GM23338 (cell line): Measurements from ENCODE around the gene GLIS2. TPM values are rescaled to one million over a fixed set of nuclear protein-coding genes. Genes with fewer than 3 reads are reported as not detected.
A peak's percentile ranks its signal among the peaks of the same experiment; 100 is the strongest.

Source experiments
- ATAC-seq: fragments of 200-7000 bp; cut with Tn5 transposase; 3 replicates; pipeline ENCODE4 v1.9.1; 2020
- DNase-seq: peaks from one replicate; pipeline ENCODE4 v3.0.0-alpha.2; 2015; ENCODE audit warnings: low spot score
- H2AFZ ChIP-seq: fragments of 200-600 bp; sonication (generic); 2 replicates; pipeline ENCODE4 v1.8.0; 2016; ENCODE audit warnings: antibody characterized with exemption, mild to moderate bottlenecking, moderate library complexity
- H3F3A ChIP-seq: fragments of 200-600 bp; sonication (generic); replicated peaks from 2 replicates; pipeline ENCODE4 v1.8.0; 2017; ENCODE audit warnings: antibody characterized with exemption, mixed run types, low read depth
- H3K27ac ChIP-seq: fragments of 200-600 bp; sonication (generic); 2 replicates; pipeline ENCODE4 v1.6.1; 2016; ENCODE audit warnings: low read depth
- H3K27me3 ChIP-seq: fragments of 200-600 bp; sonication (generic); 2 replicates; pipeline ENCODE4 v1.8.0; 2016; ENCODE audit warnings: mild to moderate bottlenecking, mixed run types, moderate library complexity; ENCODE audit not compliant: insufficient read depth
- H3K36me3 ChIP-seq: fragments of 200-600 bp; sonication (generic); 2 replicates; pipeline ENCODE4 v1.8.0; 2016; ENCODE audit warnings: mild to moderate bottlenecking; ENCODE audit not compliant: insufficient read depth
- H3K4me1 ChIP-seq: fragments of 200-600 bp; sonication (generic); 2 replicates; pipeline ENCODE4 v1.8.0; 2016; ENCODE audit warnings: mild to moderate bottlenecking, moderate library complexity; ENCODE audit not compliant: insufficient read depth
- H3K4me2 ChIP-seq: fragments of 200-600 bp; sonication (generic); 2 replicates; pipeline ENCODE4 v1.7.1; 2017; ENCODE audit warnings: mixed run types
- H3K4me3 ChIP-seq: fragments of 200-600 bp; sonication (generic); 2 replicates; pipeline ENCODE4 v1.6.1; 2016; ENCODE audit warnings: mixed run types
- H3K79me2 ChIP-seq: fragments of 200-600 bp; sonication (generic); replicated peaks from 2 replicates; pipeline ENCODE4 v1.8.0; 2017; ENCODE audit warnings: mild to moderate bottlenecking; ENCODE audit not compliant: insufficient read depth
- H3K9me2 ChIP-seq: fragments of 200-600 bp; sonication (generic); 2 replicates; pipeline ENCODE4 v1.8.0; 2017; ENCODE audit not compliant: insufficient read depth
- H4K20me1 ChIP-seq: fragments of 200-600 bp; sonication (generic); replicated peaks from 2 replicates; pipeline ENCODE4 v1.8.0; 2017; ENCODE audit warnings: mild to moderate bottlenecking; ENCODE audit not compliant: insufficient read depth
- H3K27ac Mint-ChIP-seq: 2 replicates; pipeline ENCODE4 v1.8.0; 2020; ENCODE audit warnings: inconsistent platforms, mild to moderate bottlenecking, moderate library complexity, mixed read lengths
- H3K27me3 Mint-ChIP-seq: 3 replicates; pipeline ENCODE4 v1.8.0; 2022; ENCODE audit warnings: low read depth, mild to moderate bottlenecking, moderate library complexity, mixed read lengths, inconsistent platforms; ENCODE audit not compliant: insufficient read depth, poor library complexity
- H3K36me3 Mint-ChIP-seq: 3 replicates; pipeline ENCODE4 v1.8.0; 2021; ENCODE audit warnings: low read depth, mild to moderate bottlenecking, inconsistent platforms, moderate library complexity, mixed read lengths
- H3K4me1 Mint-ChIP-seq: 3 replicates; pipeline ENCODE4 v1.8.0; 2020; ENCODE audit warnings: mild to moderate bottlenecking, inconsistent platforms, mixed read lengths
- H3K4me3 Mint-ChIP-seq: 3 replicates; pipeline ENCODE4 v1.8.0; 2021; ENCODE audit warnings: moderate library complexity, mild to moderate bottlenecking, inconsistent platforms, mixed read lengths
- H3K9me3 Mint-ChIP-seq: 3 replicates; pipeline ENCODE4 v1.8.0; 2020; ENCODE audit warnings: moderate library complexity, mild to moderate bottlenecking, inconsistent platforms, mixed read lengths
- CREB1 ChIP-seq: fragments of 250-450 bp; sonication (Bioruptor Pico); IDR thresholded peaks from 2 replicates; pipeline ENCODE4 v1.5.0; 2020; ENCODE audit warnings: low read depth, mild to moderate bottlenecking, moderate library complexity
- EZH2 ChIP-seq: fragments of 200-600 bp; sonication (generic); IDR thresholded peaks from one replicate; pipeline ENCODE4 v1.8.0; 2017; ENCODE audit warnings: antibody characterized with exemption, mild to moderate bottlenecking, low read depth; ENCODE audit not compliant: unreplicated experiment
- EZH2phosphoT487 ChIP-seq: fragments of 200-600 bp; sonication (generic); IDR thresholded peaks from one replicate; pipeline ENCODE4 v1.8.1; 2018; ENCODE audit warnings: antibody characterized with exemption; ENCODE audit not compliant: unreplicated experiment
- JUNB ChIP-seq: IDR thresholded peaks from one replicate; pipeline ENCODE4 v1.6.1; 2016; ENCODE audit warnings: antibody characterized with exemption; ENCODE audit not compliant: unreplicated experiment
- NANOG ChIP-seq: IDR thresholded peaks from 2 replicates; pipeline ENCODE4 v1.6.1; 2016; ENCODE audit warnings: antibody characterized with exemption, borderline replicate concordance
- POLR2AphosphoS5 ChIP-seq: IDR thresholded peaks from 2 replicates; pipeline ENCODE4 v1.6.1; 2016; ENCODE audit warnings: antibody characterized with exemption, low read depth
- STAT1 ChIP-seq: IDR thresholded peaks from one replicate; pipeline ENCODE4 v1.6.1; 2016; ENCODE audit warnings: antibody characterized with exemption; ENCODE audit not compliant: unreplicated experiment
- ZNF114 ChIP-seq: fragments of 250-450 bp; sonication (Bioruptor Pico); IDR thresholded peaks from 2 replicates; pipeline ENCODE4 v1.5.0; 2020; ENCODE audit warnings: mild to moderate bottlenecking, moderate library complexity
- ZNF331 ChIP-seq: fragments of 250-450 bp; sonication (Bioruptor Pico); IDR thresholded peaks from 2 replicates; pipeline ENCODE4 v1.5.0; 2020; ENCODE audit warnings: low read depth, mild to moderate bottlenecking, moderate library complexity
- polyA plus RNA-seq: library from polyadenylated mRNA; unstranded; fragments of >200 nt; fragmentation: Nextera tagmentation; extraction: Ambion mirVana; gene quantifications from 2 replicates; pipeline ENCODE4 v1.2.1, GENCODE V29; 2016
- total RNA-seq: library from RNA; depleted of rRNA; stranded (reverse); fragments of >200 nt; shearing (Covaris generic); gene quantifications from 2 replicates; pipeline ENCODE4 v1.2.3, GENCODE V29; 2014
- TF ChIP-seq, protein P1 (sequence below): IDR thresholded peaks from 2 replicates; pipeline ENCODE4 v1.6.1; 2016; ENCODE audit warnings: antibody characterized with exemption
- TF ChIP-seq, protein P2 (sequence below), 2 experiments: fragments of 200-600 bp in 1 of 2; sonication (generic) in 1 of 2; conservative IDR thresholded peaks; 2 replicates each; pipeline versions ENCODE4 v1.5.1 to v1.6.1; 2016 to 2017; ENCODE audit warnings: antibody characterized with exemption in 2 of 2, low read depth in 2 of 2, mild to moderate bottlenecking in 2 of 2, moderate library complexity in 1 of 2
- TF ChIP-seq, protein P3 (sequence below): IDR thresholded peaks from one replicate; pipeline ENCODE4 v1.6.1; 2018; ENCODE audit warnings: antibody characterized with exemption; ENCODE audit not compliant: unreplicated experiment
- TF ChIP-seq, protein P4 (sequence below): fragments of 250-450 bp; sonication (Bioruptor Pico); IDR thresholded peaks from 2 replicates; pipeline ENCODE4 v1.5.0; 2020; ENCODE audit warnings: mild to moderate bottlenecking, moderate library complexity

Gene GLIS2
- total and polyA plus RNA-seq, 2 experiments from 2014 or later, result 8.2 to 10.2 TPM

DNA sequence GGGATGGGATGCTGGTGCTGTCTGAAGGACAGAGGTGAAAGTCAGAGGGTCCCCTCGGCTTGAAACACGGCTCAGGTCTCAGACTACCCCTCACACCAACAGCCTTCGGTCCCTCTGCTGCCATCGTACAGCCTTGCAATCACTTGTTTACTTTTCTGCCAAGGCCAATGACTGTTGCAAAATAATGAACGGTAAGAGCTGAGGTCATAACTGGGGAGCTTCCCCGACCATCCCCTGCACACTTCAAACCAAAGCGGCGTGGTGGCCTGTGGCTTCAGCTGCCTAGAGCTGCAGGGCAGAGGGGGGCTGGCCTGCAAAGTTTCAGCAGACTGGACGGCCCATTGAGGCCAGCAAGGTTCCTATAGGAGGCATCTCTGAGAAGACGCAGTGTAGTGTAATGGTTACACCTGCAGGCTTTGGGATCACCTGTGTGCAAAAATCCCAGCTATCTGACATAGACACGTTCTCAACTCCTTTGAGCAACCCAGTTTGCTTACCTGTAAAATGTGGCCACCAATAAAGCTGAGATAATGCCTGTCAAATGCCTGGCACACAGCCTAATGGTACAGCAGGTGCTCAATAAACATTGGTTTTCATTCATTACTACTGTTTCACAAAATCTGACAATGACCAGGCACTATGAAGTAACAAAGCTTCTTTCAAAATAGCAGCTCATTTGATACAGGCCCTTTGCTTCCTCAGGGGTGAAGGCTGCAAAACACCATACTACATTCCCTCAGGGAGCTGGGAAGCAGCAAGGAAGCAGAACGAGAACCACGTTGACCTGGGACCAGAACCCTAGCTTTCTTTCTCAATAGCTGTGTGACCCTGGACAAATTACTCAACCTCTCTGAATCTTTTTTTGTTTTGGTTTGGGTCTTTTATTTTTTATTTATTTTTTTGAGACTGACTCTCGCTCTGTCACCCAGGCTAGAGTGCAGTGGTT is 30.2 kb downstream of the GLIS2 start:
- Histone ChIP-seq H4K20me1 (peaks cover 40% of the 10 kb centered on the region), H3F3A (peaks cover 35% of the 10 kb centered on the region), H3K36me3 (no peaks in the 10 kb centered on the region; the same call in 1 of the 2 replicates), H3K79me2 (peaks cover 85% of the 10 kb centered on the region), H3K4me1 (peaks cover 7% of the 10 kb centered on the region), H3K27me3 (no peaks in the 10 kb centered on the region), H3K4me2 (no peak overlapping the region), H3K4me3 (no peak overlapping the region), H2AFZ (no peak overlapping the region), H3K27ac (0 out of 2 replicates have a peak overlapping the region, but pooled peaks have one; percentile 32), H3K9me2 (no peaks in the 10 kb centered on the region)
- TF ChIP-seq, protein P1, sequence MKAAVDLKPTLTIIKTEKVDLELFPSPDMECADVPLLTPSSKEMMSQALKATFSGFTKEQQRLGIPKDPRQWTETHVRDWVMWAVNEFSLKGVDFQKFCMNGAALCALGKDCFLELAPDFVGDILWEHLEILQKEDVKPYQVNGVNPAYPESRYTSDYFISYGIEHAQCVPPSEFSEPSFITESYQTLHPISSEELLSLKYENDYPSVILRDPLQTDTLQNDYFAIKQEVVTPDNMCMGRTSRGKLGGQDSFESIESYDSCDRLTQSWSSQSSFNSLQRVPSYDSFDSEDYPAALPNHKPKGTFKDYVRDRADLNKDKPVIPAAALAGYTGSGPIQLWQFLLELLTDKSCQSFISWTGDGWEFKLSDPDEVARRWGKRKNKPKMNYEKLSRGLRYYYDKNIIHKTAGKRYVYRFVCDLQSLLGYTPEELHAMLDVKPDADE, result no peak
- no peak for TF ChIP-seq NANOG
- TF ChIP-seq, protein P2, sequence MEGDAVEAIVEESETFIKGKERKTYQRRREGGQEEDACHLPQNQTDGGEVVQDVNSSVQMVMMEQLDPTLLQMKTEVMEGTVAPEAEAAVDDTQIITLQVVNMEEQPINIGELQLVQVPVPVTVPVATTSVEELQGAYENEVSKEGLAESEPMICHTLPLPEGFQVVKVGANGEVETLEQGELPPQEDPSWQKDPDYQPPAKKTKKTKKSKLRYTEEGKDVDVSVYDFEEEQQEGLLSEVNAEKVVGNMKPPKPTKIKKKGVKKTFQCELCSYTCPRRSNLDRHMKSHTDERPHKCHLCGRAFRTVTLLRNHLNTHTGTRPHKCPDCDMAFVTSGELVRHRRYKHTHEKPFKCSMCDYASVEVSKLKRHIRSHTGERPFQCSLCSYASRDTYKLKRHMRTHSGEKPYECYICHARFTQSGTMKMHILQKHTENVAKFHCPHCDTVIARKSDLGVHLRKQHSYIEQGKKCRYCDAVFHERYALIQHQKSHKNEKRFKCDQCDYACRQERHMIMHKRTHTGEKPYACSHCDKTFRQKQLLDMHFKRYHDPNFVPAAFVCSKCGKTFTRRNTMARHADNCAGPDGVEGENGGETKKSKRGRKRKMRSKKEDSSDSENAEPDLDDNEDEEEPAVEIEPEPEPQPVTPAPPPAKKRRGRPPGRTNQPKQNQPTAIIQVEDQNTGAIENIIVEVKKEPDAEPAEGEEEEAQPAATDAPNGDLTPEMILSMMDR (conservative IDR thresholded peaks at IDR 0.05; ENCODE audit: low read depth in 2 of 2), result no peak
- TF ChIP-seq, protein P3, sequence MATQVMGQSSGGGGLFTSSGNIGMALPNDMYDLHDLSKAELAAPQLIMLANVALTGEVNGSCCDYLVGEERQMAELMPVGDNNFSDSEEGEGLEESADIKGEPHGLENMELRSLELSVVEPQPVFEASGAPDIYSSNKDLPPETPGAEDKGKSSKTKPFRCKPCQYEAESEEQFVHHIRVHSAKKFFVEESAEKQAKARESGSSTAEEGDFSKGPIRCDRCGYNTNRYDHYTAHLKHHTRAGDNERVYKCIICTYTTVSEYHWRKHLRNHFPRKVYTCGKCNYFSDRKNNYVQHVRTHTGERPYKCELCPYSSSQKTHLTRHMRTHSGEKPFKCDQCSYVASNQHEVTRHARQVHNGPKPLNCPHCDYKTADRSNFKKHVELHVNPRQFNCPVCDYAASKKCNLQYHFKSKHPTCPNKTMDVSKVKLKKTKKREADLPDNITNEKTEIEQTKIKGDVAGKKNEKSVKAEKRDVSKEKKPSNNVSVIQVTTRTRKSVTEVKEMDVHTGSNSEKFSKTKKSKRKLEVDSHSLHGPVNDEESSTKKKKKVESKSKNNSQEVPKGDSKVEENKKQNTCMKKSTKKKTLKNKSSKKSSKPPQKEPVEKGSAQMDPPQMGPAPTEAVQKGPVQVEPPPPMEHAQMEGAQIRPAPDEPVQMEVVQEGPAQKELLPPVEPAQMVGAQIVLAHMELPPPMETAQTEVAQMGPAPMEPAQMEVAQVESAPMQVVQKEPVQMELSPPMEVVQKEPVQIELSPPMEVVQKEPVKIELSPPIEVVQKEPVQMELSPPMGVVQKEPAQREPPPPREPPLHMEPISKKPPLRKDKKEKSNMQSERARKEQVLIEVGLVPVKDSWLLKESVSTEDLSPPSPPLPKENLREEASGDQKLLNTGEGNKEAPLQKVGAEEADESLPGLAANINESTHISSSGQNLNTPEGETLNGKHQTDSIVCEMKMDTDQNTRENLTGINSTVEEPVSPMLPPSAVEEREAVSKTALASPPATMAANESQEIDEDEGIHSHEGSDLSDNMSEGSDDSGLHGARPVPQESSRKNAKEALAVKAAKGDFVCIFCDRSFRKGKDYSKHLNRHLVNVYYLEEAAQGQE, result no peak
- TF ChIP-seq EZH2, result no peak
- TF ChIP-seq ZNF331 (CRISPR knock-in tag), result no peak
- no peak for TF ChIP-seq EZH2phosphoT487
- no peak for TF ChIP-seq JUNB
- TF ChIP-seq CREB1, result no peak
- no peak for TF ChIP-seq POLR2AphosphoS5
- no peak for TF ChIP-seq ZNF114 (CRISPR knock-in tag)
- TF ChIP-seq STAT1, result no peak
- TF ChIP-seq, protein P4, sequence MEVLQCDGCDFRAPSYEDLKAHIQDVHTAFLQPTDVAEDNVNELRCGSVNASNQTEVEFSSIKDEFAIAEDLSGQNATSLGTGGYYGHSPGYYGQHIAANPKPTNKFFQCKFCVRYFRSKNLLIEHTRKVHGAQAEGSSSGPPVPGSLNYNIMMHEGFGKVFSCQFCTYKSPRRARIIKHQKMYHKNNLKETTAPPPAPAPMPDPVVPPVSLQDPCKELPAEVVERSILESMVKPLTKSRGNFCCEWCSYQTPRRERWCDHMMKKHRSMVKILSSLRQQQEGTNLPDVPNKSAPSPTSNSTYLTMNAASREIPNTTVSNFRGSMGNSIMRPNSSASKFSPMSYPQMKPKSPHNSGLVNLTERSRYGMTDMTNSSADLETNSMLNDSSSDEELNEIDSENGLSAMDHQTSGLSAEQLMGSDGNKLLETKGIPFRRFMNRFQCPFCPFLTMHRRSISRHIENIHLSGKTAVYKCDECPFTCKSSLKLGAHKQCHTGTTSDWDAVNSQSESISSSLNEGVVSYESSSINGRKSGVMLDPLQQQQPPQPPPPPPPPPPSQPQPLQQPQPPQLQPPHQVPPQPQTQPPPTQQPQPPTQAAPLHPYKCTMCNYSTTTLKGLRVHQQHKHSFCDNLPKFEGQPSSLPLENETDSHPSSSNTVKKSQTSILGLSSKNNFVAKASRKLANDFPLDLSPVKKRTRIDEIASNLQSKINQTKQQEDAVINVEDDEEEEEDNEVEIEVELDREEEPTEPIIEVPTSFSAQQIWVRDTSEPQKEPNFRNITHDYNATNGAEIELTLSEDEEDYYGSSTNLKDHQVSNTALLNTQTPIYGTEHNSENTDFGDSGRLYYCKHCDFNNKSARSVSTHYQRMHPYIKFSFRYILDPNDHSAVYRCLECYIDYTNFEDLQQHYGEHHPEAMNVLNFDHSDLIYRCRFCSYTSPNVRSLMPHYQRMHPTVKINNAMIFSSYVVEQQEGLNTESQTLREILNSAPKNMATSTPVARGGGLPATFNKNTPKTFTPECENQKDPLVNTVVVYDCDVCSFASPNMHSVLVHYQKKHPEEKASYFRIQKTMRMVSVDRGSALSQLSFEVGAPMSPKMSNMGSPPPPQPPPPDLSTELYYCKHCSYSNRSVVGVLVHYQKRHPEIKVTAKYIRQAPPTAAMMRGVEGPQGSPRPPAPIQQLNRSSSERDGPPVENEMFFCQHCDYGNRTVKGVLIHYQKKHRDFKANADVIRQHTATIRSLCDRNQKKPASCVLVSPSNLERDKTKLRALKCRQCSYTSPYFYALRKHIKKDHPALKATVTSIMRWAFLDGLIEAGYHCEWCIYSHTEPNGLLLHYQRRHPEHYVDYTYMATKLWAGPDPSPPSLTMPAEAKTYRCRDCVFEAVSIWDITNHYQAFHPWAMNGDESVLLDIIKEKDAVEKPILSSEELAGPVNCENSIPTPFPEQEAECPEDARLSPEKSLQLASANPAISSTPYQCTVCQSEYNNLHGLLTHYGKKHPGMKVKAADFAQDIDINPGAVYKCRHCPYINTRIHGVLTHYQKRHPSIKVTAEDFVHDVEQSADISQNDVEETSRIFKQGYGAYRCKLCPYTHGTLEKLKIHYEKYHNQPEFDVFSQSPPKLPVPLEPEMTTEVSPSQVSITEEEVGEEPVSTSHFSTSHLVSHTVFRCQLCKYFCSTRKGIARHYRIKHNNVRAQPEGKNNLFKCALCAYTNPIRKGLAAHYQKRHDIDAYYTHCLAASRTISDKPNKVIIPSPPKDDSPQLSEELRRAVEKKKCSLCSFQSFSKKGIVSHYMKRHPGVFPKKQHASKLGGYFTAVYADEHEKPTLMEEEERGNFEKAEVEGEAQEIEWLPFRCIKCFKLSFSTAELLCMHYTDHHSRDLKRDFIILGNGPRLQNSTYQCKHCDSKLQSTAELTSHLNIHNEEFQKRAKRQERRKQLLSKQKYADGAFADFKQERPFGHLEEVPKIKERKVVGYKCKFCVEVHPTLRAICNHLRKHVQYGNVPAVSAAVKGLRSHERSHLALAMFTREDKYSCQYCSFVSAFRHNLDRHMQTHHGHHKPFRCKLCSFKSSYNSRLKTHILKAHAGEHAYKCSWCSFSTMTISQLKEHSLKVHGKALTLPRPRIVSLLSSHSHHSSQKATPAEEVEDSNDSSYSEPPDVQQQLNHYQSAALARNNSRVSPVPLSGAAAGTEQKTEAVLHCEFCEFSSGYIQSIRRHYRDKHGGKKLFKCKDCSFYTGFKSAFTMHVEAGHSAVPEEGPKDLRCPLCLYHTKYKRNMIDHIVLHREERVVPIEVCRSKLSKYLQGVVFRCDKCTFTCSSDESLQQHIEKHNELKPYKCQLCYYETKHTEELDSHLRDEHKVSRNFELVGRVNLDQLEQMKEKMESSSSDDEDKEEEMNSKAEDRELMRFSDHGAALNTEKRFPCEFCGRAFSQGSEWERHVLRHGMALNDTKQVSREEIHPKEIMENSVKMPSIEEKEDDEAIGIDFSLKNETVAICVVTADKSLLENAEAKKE (CRISPR knock-in tag), result no peak
- ATAC-seq (no peak), DNase-seq (no peak)
- no peak overlapping the region for H3K27ac Mint-ChIP-seq
- peaks cover 49% of the 10 kb centered on the region for H3K27me3 Mint-ChIP-seq
- H3K9me3 Mint-ChIP-seq, result peaks cover 18% of the 10 kb centered on the region
- peaks cover 4% of the 10 kb centered on the region; the same call in 1 of the 3 replicates for H3K4me1 Mint-ChIP-seq
- no peak overlapping the region for H3K4me3 Mint-ChIP-seq
- peaks cover 51% of the 10 kb centered on the region for H3K36me3 Mint-ChIP-seq
